Neural progenitor cell (in vitro differentiated cells): ENCODE data around the gene WNT5B. TPM values are rescaled to one million over a fixed set of nuclear protein-coding genes. Genes with fewer than 3 reads are reported as not detected.

ENCODE experiments used
- DNase-seq: peaks from one replicate; pipeline ENCODE4 v3.0.0-alpha.2; 2016; ENCODE audit warnings: low spot score
- H2AFZ ChIP-seq: fragments of 200-600 bp; sonication (generic); replicated peaks from 2 replicates; pipeline ENCODE4 v1.6.1; 2016; ENCODE audit warnings: antibody characterized with exemption
- H3F3A ChIP-seq: fragments of 200-600 bp; sonication (generic); 2 replicates; pipeline ENCODE4 v1.6.1; 2016; ENCODE audit warnings: antibody characterized with exemption, low read depth
- H3K27ac ChIP-seq: fragments of 200-600 bp; sonication (generic); 2 replicates; pipeline ENCODE4 v1.5.1; 2016; ENCODE audit warnings: mild to moderate bottlenecking
- H3K27me3 ChIP-seq: fragments of 200-600 bp; sonication (generic); 2 replicates; pipeline ENCODE4 v1.6.1; 2016; ENCODE audit warnings: mild to moderate bottlenecking, moderate library complexity
- H3K36me3 ChIP-seq: fragments of 200-600 bp; sonication (generic); 2 replicates; pipeline ENCODE4 v1.5.1; 2016
- H3K4me1 ChIP-seq: fragments of 200-600 bp; sonication (generic); 2 replicates; pipeline ENCODE4 v1.6.1; 2016; ENCODE audit warnings: mixed run types
- H3K4me2 ChIP-seq: fragments of 200-600 bp; sonication (generic); 2 replicates; pipeline ENCODE4 v1.6.1; 2016
- H3K4me3 ChIP-seq: fragments of 200-600 bp; sonication (generic); 2 replicates; pipeline ENCODE4 v1.5.1; 2016
- H3K79me2 ChIP-seq: fragments of 200-600 bp; sonication (generic); 2 replicates; pipeline ENCODE4 v1.6.1; 2016; ENCODE audit warnings: low read depth
- H3K9ac ChIP-seq: fragments of 200-600 bp; sonication (generic); 2 replicates; pipeline ENCODE4 v1.6.1; 2016
- H3K9me3 ChIP-seq: fragments of 200-600 bp; sonication (generic); 2 replicates; pipeline ENCODE4 v1.5.1; 2016; ENCODE audit warnings: low read depth
- H4K20me1 ChIP-seq: fragments of 200-600 bp; sonication (generic); 2 replicates; pipeline ENCODE4 v1.6.1; 2016; ENCODE audit warnings: low read depth
- H3K27ac Mint-ChIP-seq: 3 replicates; pipeline ENCODE4 v1.8.0; 2021; ENCODE audit warnings: mixed read lengths
- H3K27me3 Mint-ChIP-seq: 2 replicates; pipeline ENCODE4 v1.8.0; 2022; ENCODE audit warnings: low read depth, mild to moderate bottlenecking, inconsistent platforms, moderate library complexity, mixed read lengths; ENCODE audit not compliant: insufficient read depth
- H3K36me3 Mint-ChIP-seq: 3 replicates; pipeline ENCODE4 v1.8.0; 2021; ENCODE audit warnings: mixed read lengths
- H3K4me1 Mint-ChIP-seq: 3 replicates; pipeline ENCODE4 v1.8.0; 2021; ENCODE audit warnings: mixed read lengths
- H3K4me3 Mint-ChIP-seq: 3 replicates; pipeline ENCODE4 v1.8.0; 2021; ENCODE audit warnings: mild to moderate bottlenecking, moderate library complexity, mixed read lengths
- H3K9me3 Mint-ChIP-seq: 3 replicates; pipeline ENCODE4 v1.8.0; 2020; ENCODE audit warnings: mixed read lengths
- EZH2 ChIP-seq: fragments of 200-600 bp; sonication (generic); IDR thresholded peaks from 2 replicates; pipeline ENCODE4 v1.6.1; 2017; ENCODE audit warnings: antibody characterized with exemption, mild to moderate bottlenecking, moderate library complexity
- EZH2phosphoT487 ChIP-seq: fragments of 200-600 bp; sonication (generic); IDR thresholded peaks from 2 replicates; pipeline ENCODE4 v1.6.1; 2017; ENCODE audit warnings: antibody characterized with exemption
- total RNA-seq: library from RNA; depleted of rRNA; stranded (reverse); fragments of >200 nt; gene quantifications from 2 replicates; pipeline ENCODE4 v1.2.3, GENCODE V29; 2015; ENCODE audit warnings: low replicate concordance
- TF ChIP-seq, protein P1 (sequence below): fragments of 200-600 bp; sonication (generic); IDR thresholded peaks from 2 replicates; pipeline ENCODE4 v1.5.1; 2017; ENCODE audit warnings: antibody characterized with exemption, mild to moderate bottlenecking

WNT5B gene
- total RNA-seq, 1 donor from 2014 or later = 43.7 TPM

DNA sequence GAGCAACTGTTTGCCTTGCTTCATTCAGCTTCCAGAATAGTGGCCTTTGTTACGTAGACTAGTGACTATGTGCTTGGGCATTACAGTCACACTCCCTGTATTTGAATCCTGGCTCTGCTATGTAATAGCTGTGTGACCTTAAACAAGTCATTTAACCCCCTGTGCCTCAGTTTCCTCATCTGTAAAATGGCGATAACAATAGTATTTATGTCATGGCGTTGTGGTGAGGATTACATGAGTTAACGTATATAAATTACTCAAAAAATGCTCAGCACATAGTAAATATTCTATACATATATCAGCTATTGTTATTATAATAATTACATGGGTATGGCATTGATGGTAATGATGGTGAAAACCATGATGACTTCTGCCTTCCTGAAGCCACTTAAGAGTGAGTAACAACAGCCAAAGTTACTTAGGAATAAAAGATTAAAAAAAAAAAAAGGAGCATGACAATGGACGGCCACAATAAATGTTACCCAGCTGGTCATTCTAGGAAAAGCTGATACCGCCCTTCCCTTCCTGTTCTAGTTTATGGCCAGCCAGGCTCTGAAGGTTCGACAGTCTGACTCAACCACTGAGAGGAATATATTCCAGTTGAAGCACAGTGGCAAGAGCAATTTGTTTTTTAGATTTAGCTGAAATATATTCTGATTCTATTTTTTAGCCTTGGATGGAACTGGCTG lies 51.9 kb downstream of the WNT5B start:
- H3K36me3 Mint-ChIP-seq = no peaks in the 10 kb centered on the region
- Histone ChIP-seq H3K4me2 (no peak overlapping the region), H3K4me1 (peaks cover 2% of the 10 kb centered on the region), H3K4me3 (no peak overlapping the region), H3K9ac (no peak overlapping the region), H3K27me3 (no peaks in the 10 kb centered on the region), H4K20me1 (no peaks in the 10 kb centered on the region), H3K27ac (no peak overlapping the region), H3F3A (no peaks in the 10 kb centered on the region), H3K9me3 (no peaks in the 10 kb centered on the region), H3K79me2 (no peaks in the 10 kb centered on the region), H3K36me3 (no peaks in the 10 kb centered on the region), H2AFZ (no peak overlapping the region)
- H3K27me3 Mint-ChIP-seq = peaks cover 3% of the 10 kb centered on the region
- no peak overlapping the region for H3K27ac Mint-ChIP-seq
- H3K4me3 Mint-ChIP-seq = no peak overlapping the region
- DNase-seq = no peak
- H3K4me1 Mint-ChIP-seq = no peaks in the 10 kb centered on the region
- TF ChIP-seq, protein P1, sequence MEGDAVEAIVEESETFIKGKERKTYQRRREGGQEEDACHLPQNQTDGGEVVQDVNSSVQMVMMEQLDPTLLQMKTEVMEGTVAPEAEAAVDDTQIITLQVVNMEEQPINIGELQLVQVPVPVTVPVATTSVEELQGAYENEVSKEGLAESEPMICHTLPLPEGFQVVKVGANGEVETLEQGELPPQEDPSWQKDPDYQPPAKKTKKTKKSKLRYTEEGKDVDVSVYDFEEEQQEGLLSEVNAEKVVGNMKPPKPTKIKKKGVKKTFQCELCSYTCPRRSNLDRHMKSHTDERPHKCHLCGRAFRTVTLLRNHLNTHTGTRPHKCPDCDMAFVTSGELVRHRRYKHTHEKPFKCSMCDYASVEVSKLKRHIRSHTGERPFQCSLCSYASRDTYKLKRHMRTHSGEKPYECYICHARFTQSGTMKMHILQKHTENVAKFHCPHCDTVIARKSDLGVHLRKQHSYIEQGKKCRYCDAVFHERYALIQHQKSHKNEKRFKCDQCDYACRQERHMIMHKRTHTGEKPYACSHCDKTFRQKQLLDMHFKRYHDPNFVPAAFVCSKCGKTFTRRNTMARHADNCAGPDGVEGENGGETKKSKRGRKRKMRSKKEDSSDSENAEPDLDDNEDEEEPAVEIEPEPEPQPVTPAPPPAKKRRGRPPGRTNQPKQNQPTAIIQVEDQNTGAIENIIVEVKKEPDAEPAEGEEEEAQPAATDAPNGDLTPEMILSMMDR = no peak
- TF ChIP-seq EZH2 = no peak
- no peaks in the 10 kb centered on the region for H3K9me3 Mint-ChIP-seq

DNA sequence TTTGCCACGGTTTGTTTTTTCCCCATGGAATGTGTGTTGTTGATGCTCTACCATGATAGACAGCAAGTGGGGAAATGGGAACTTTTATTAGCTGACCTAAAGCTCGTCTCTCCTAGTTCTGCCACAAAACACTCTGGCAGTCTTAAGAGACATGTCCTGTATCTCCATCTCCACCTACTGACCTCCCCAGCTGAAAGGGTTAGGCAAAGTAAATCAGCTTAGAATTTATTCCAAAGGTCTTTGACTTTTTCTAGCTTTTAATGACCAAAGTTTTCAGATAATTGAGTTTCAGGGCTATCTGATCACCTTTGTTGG lies 52.4 kb downstream of the WNT5B start:
- H3K9ac ChIP-seq = no peak overlapping the region
- Mint-ChIP-seq H3K4me1 (no peaks in the 10 kb centered on the region), H3K4me3 (no peak overlapping the region), H3K36me3 (no peaks in the 10 kb centered on the region), H3K27me3 (peaks cover 5% of the 10 kb centered on the region), H3K27ac (no peak overlapping the region), H3K9me3 (no peaks in the 10 kb centered on the region)
- TF ChIP-seq, protein P1 = no peak
- TF ChIP-seq EZH2phosphoT487 = no peak
- no peak for TF ChIP-seq EZH2
- no peaks in the 10 kb centered on the region for H3K9me3 ChIP-seq
- peaks cover 2% of the 10 kb centered on the region for H3K4me1 ChIP-seq
- no peaks in the 10 kb centered on the region for H3F3A ChIP-seq
- H2AFZ ChIP-seq = no peak overlapping the region
- H3K4me3 ChIP-seq = no peak overlapping the region
- no peaks in the 10 kb centered on the region for H3K79me2 ChIP-seq
- H3K4me2 ChIP-seq = no peak overlapping the region
- no peak overlapping the region for H3K27ac ChIP-seq
- no peak for DNase-seq
- H3K27me3 ChIP-seq = no peaks in the 10 kb centered on the region
- H3K36me3 ChIP-seq = no peaks in the 10 kb centered on the region
- no peaks in the 10 kb centered on the region for H4K20me1 ChIP-seq

DNA sequence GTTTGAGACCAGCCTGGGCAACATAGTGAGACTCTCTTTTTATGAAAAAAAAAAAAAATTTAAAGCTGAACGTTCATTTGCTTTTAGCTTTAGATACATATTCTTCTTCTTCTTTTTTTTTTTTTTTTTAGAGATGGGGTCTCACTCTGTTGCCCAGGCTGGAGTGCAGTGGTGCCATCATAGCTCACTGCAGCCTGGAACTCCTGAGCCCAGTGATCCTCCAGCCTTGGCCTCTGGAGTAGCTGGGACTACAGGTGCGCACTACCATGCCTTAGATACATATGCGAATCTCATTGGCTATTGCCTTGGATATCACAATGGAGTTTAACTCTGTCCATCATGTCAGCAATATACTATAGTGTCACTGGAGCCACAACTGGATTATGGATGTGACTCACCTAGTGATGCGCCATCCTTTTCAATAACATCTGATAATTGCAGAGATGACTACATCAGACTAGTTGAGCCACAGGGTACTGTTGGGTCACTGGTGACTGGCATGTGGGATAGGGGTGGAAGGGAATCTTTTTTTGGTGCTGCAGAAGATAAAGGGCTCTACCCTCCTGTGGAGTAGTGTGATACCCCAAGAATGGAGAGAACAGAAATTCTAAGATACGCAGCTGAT lies 59.2 kb downstream of the WNT5B start:
- no peak overlapping the region for H3K4me3 ChIP-seq
- no peak overlapping the region for H3K9ac ChIP-seq
- H3K27me3 ChIP-seq = no peaks in the 10 kb centered on the region
- Mint-ChIP-seq H3K9me3 (no peaks in the 10 kb centered on the region), H3K27ac (no peak overlapping the region), H3K36me3 (peaks cover 3% of the 10 kb centered on the region), H3K4me1 (peaks cover 16% of the 10 kb centered on the region), H3K4me3 (no peak overlapping the region), H3K27me3 (peaks cover 9% of the 10 kb centered on the region)
- H3K9me3 ChIP-seq = no peaks in the 10 kb centered on the region
- H2AFZ ChIP-seq = no peak overlapping the region
- H3K4me2 ChIP-seq = no peak overlapping the region
- TF ChIP-seq EZH2 = no peak
- TF ChIP-seq, protein P1 = no peak
- no peak for TF ChIP-seq EZH2phosphoT487
- H3K79me2 ChIP-seq = peaks cover 20% of the 10 kb centered on the region
- no peak for DNase-seq
- H4K20me1 ChIP-seq = peaks cover 19% of the 10 kb centered on the region
- H3K4me1 ChIP-seq = peaks cover 15% of the 10 kb centered on the region
- no peak overlapping the region for H3K27ac ChIP-seq
- H3F3A ChIP-seq = peaks cover 27% of the 10 kb centered on the region
- H3K36me3 ChIP-seq = no peaks in the 10 kb centered on the region
